ENCODE measurements around the gene ZNF865.

ZNF865 gene

DNA sequence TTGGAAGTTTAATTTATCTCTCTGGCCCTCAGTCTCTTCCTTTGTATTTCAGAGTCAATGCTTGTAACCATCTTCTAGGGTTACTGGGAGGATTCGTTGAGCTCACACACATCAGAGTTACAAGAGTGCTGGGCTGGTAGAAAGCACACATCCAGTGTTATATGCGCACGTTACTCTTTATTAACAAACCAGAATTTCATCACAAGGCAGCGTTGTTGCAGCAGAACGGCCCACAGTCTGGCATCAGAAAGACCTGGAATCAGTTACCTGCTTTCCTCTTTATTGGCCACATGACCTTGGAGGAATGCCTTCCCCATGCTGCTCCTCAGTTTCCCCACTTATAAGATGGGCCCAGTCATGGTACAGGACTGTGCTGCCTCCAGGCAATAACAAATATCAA is 3.9 kb downstream of the ZNF865 start:
- DNase-seq: no peak

DNA sequence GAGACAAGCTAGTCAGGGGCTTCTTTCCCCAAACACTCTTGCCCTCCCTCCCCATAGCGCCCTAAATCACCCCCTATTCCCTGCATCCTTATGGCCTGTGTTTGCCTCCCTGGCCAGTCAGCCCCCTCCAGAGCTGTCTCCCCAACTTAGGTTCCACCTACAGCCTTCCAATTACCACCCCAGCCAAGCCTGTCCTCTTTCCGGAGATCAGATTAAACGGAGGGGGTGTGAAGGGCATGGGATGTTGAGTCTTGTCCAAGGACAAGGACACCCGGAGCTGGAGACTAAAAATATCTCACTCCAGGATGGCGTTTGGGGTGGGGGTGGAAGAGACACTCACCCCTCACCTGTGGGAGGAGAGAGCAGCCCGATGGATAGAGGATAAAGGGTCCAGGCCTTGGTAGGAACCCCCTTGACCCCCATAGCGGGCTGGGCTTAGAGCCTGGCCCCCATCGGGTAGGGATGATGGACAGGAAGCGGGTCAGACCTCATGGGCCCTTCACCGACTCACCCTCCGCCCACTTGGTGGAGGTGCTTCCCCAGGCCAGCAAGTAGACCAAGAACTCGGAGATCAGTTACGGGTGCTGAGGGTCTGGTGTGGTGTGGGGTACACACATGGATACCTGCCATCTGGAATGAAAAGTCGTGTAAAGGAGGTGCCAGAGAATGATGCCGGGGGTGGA is 6.0 kb downstream of the ZNF865 start:
- no peak for DNase-seq

DNA sequence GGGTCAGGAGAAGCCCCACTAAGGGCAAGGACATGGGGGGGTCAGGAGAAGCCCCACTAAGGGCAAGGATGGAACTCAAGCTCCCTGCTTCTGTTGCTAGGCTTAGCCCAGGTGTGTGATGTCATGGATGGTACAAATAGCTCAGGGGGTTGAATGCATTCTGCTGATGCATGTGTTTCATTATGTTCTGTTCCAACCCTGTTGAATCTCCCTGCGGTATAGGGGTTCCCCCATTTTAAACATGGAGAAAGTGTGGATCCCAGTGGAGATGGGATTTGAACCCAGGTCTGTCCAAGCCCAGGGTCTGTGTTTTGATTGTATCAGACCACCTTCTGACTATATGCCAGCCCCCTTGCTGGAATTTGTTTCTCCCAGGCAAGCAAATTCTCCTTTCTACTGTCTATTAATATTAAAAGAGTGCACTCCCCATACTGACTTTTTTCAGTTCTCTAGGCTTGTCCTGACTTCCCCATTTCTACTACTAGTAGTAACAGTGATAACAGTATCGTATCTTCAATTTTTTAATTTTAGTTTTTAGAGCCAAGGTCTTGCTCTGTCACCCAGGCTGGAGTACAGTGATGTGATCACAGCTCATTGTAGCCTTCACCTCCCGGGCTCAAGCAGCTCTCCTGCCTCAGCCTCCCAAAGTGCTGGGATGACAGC is 6.7 kb downstream of the ZNF865 start:
- DNase-seq: no peak

DNA sequence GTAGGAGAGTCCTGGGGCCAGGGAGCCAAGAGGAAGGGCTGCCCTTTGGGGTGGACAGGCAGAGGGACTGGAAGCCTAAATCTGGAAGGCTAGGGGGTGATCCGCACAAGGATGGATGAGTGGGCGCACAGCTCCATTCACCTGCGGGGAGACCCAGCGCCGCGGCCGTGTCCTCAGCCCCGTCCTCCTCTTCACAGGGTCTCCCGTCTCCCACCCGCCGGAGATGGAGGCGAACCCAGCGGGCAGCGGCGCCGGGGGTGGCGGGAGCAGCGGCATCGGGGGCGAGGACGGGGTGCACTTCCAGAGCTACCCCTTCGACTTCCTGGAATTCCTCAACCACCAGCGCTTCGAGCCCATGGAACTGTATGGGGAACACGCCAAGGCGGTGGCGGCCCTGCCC is 7.9 kb downstream of the ZNF865 start:
- DNase-seq: no peak

DNA sequence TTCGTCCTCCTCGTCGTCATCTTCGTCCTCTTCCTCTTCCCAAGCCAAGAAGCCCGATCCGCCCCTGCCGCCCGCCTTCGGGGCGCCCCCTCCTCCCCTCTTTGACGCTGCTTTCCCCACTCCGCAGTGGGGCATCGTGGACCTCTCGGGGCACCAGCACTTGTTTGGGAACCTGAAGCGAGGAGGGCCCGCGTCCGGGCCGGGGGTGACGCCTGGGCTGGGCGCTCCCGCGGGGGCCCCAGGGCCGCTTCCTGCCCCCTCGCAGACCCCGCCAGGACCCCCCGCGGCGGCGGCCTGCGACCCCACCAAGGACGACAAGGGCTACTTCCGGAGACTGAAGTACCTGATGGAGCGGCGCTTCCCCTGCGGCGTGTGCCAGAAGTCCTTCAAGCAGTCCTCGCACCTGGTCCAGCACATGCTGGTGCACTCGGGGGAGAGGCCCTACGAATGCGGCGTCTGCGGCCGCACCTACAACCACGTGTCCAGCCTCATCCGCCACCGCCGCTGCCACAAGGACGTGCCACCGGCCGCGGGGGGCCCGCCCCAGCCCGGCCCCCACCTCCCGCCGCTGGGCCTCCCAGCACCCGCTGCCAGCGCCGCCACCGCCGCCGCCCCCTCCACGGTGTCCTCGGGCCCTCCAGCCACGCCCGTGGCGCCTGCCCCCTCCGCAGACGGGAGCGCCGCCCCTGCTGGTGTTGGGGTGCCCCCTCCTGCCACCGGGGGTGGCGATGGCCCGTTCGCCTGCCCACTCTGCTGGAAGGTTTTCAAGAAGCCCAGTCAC is 8.7 kb downstream of the ZNF865 start:
- DNase-seq: no peak

DNA sequence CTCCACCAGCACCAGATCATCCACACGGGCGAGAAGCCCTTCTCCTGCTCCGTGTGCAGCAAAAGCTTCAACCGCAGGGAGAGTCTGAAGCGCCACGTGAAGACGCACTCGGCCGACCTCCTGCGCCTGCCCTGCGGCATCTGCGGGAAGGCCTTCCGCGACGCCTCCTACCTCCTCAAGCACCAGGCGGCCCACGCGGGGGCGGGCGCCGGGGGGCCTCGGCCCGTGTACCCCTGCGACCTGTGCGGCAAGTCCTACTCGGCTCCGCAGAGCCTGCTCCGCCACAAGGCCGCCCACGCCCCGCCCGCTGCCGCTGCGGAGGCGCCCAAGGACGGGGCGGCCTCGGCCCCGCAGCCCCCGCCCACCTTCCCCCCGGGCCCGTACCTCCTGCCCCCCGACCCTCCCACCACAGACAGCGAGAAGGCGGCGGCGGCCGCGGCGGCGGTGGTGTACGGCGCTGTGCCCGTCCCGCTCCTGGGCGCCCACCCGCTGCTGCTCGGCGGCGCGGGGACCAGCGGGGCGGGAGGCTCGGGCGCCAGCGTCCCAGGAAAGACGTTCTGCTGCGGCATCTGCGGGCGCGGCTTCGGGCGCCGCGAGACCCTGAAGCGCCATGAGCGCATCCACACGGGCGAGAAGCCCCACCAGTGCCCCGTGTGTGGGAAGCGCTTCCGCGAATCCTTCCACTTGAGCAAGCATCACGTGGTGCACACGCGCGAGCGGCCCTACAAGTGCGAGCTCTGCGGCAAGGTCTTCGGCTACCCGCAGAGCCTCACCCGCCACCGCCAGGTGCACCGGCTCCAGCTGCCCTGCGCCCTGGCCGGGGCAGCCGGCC is 9.5 kb downstream of the ZNF865 start:
- DNase-seq: no peak

DNA sequence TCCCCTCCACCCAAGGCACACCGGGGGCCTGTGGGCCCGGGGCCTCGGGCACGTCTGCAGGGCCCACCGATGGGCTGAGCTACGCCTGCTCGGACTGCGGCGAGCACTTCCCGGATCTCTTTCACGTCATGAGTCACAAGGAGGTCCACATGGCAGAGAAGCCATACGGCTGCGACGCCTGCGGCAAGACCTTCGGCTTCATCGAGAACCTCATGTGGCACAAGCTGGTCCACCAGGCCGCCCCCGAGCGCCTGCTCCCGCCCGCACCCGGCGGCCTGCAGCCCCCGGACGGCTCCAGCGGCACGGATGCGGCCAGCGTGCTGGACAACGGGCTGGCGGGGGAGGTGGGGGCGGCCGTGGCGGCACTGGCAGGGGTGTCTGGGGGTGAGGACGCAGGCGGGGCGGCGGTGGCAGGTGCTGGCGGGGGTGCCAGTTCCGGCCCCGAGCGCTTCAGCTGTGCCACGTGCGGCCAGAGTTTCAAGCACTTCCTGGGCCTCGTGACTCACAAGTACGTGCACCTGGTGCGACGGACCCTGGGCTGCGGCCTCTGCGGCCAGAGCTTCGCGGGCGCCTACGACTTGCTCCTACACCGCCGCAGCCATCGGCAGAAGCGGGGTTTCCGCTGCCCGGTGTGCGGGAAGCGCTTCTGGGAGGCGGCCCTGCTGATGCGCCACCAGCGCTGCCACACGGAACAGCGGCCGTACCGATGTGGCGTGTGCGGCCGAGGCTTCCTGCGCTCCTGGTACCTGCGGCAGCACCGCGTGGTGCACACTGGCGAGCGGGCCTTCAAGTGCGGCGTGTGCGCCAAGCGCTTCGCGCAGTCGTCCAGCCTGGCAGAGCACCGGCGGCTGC is 10.3 kb downstream of the ZNF865 start:
- DNase-seq: no peak

DNA sequence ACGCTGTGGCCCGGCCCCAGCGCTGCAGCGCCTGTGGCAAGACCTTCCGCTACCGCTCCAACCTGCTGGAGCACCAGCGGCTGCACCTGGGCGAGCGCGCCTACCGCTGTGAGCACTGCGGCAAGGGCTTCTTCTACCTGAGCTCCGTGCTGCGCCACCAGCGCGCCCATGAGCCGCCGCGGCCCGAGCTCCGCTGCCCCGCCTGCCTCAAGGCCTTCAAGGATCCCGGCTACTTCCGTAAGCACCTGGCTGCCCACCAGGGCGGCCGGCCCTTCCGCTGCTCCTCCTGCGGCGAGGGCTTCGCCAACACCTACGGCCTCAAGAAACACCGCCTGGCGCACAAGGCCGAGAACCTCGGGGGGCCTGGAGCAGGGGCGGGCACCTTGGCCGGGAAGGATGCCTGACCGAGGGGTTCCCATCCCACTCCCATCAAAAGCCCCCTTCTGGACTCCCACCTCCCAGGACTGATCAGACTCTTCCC is 11.0 kb downstream of the ZNF865 start:
- DNase-seq: no peak

DNA sequence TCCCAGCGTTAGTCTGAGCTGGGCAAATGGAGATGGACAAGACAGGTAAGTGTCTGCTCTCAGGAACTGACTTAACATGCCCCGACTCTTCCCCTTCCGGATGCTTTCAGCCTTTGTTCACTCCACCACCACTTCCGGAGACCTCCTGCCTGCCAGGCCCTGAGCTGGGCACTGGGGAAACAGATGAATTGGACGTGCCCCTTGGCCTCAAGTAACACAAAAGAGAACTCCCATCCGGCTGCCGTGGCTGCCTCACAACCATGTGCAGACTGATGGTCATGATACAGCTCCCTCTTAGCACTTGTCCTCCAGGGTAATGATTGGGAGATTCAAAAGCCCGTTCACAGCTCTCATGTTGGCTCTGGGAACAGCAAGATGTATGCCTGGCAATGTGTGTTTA is 12.0 kb downstream of the ZNF865 start:
- DNase-seq: no peak

DNA sequence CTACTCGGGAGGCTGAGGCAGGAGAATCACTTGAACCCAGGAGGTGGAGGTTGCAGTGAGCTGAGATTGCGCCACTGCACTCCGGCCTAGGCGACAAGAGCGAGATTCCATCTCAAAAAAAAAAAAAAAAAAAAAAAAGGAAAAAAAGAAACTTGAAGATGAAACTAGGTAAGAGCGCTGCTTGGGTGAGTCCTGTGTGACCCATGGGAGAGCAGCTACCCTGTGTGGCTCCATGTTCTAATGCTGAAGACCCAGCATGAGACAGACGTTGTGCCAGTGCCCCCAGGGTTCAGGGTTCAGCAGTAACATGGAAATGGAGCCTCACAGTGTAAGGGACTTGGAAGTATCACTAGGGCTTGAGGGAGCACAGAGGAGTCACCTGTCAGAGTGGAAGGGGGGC is 13.0 kb downstream of the ZNF865 start:
- DNase-seq: no peak

DNA sequence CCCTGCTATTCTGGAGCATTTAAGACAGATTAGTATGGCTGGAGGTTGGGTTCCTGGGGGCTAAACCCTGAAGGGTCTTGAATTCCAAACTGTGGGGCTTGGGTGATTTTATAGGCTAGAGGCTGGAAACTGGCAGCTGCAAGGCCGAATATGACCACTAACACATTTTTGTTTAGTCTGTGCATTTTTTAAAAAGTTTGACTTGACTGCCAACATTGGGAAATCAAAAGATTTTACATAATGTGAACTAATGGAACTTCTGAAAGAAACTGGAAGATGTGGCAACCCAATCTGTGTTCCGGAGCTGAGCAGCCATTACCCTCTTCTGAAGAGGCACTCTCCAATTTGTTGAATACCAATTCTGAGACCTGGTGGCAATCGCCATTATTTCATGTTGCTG is 13.8 kb downstream of the ZNF865 start:
- no peak for DNase-seq

DNA sequence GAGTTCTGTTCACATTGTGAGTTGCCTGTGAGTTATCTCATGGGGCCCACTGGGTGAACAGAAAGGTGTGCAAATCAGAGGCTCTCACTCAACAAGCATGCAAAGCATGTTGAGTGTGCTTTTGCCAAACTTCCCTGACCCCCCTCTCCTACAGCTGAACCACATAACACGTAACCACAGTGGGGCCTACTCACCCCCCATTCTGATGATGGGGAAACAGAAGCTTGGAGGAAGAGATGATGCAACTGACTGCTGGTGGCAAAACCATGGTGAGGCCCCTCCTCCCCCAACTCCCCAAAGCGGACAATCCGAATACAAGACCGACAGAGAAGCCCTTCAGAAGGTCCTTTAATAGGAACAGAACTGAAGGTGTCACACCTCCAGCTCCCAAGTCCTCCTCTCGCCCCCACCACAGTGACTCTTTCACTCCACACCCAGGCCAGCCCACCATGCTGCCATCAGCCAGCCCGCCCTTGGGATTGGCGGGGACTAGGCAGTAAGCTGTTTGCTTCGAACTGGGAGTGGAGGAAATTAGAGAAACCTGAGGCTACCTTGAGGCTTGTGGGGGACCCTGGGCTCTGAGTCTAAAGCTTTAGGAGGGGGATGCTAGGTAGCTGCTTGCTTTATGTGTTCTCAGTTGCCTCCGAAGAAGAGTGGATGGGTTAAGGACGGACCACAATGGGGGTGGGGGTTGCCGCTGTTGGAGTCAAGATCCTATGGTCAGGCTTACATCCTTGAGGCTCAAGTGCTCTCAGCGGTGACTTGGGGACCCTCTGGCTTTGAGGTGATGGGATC is 15.2 kb downstream of the ZNF865 start:
- DNase-seq: peak; percentile 62

DNA sequence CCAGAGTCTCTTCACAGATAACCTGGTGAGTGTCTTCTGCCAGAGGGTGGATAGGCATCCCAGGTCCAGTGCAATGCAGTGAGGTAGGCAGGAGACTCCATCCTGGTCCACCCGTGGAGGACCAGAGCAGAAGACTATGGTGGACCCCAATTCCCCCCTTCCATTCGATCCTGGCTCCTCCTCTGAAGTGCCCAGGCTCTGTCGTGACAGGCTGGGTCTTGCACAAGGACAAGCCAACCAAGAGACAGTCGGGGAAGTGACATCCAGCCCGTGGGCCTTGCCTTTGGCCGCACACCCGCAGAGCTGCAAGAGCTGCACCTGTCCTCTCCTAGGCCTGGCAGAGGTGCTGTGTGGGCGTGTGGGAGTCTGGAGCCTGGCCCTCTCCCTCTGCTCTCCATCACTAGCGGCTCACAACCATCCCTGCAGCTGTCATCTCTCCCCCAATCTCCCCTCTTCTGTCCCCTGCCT is 15.8 kb downstream of the ZNF865 start:
- DNase-seq: no peak

DNA sequence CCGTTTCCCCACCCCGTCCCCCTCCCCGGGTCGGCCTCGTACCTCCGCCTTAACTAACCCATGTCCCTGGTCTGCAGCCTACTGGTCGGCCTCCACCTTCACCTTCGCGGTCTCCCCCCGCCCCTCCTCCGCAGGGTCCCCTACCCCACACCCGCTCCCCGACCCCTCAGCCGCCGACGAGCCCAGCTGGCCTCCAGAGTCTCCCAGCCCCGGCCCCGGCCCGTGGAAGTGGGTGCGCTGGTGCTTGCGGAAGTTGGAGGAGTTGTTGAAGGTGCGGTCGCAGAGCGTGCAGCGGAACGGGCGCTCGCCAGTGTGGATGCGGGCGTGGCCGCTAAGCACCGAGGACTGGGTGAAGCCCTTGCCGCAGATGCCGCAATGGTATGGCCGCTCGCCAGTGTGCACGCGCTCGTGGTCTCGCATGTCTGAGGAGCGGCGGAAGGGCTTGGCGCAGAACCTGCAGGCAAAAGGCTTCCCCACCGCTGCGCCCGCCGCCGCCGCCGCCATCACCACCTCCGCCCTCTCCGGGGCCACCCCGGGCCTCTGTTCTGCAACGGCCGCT is 16.3 kb downstream of the ZNF865 start:
- no peak for DNase-seq

DNA sequence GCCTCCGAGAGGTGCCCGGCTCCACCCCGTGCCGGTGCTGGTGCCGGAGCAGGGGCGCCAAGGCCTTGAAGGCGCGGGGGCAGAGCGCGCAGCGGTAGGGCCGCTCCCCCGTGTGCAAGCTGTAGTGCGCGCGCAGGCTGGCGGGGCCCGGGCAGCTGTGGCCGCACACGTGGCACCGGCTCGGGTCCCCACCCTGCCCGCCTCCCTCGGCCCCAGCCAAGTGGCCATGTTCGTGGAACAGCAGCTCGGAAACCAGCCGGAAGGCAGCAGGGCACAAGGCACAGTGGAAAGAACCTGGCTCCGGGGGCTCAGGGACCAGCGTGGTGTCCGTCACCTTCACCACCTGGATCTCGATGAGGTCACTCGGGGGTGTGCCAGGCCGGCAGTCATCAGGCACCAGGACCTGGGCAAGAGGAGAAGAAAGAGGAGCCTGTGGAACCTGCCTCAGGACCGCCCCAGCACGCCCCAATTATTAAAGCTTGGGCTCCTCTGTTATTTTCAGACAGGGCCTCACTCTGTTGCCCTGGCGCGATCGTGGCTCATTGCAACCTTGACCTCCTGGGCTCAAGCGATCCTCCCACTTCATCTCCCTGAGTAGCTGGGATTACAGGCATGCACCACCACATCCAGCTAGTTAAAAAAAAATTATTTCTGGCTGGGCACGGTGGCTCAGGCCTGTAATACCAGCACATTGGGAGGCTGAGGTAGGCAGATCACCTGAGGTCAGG is 17.0 kb downstream of the ZNF865 start:
- DNase-seq: no peak

DNA sequence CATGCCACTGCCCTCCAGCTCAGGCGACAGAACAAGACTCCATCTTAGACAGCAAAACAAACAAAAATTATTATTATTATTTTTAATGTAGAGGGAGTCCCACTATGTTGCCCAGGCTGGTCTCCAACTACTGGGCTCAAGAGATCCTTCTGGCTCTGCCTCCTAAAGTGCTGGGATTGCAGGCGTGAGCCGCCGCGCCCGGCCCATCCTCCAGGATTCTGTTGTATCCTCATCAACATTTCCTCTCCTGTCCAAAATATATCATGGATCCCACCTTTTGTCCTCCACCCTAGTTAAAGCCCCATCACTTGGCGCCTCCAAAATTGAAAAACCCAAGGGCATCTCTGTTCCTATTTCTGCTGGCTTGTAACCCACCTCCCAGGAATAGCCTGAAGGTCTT is 17.7 kb downstream of the ZNF865 start:
- DNase-seq: no peak

DNA sequence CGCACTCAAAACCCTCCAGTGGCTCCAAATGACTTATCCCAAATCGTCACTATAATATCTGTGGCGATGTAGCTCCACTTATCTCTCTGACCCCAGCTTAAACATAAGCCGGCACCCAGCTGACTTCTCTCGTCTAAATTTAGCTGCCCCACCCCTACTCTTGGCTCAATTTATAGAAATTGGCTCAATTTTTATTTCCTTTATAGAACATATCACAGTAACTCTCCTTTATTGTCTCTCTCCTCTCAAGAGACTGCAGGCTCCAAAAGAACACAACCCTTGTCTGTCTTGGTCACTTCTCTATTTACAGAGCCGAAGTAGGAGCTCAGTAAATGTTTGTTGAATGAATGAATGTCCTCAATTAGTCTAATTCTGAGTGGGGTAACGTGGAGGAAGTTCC is 18.1 kb downstream of the ZNF865 start:
- no peak for DNase-seq

DNA sequence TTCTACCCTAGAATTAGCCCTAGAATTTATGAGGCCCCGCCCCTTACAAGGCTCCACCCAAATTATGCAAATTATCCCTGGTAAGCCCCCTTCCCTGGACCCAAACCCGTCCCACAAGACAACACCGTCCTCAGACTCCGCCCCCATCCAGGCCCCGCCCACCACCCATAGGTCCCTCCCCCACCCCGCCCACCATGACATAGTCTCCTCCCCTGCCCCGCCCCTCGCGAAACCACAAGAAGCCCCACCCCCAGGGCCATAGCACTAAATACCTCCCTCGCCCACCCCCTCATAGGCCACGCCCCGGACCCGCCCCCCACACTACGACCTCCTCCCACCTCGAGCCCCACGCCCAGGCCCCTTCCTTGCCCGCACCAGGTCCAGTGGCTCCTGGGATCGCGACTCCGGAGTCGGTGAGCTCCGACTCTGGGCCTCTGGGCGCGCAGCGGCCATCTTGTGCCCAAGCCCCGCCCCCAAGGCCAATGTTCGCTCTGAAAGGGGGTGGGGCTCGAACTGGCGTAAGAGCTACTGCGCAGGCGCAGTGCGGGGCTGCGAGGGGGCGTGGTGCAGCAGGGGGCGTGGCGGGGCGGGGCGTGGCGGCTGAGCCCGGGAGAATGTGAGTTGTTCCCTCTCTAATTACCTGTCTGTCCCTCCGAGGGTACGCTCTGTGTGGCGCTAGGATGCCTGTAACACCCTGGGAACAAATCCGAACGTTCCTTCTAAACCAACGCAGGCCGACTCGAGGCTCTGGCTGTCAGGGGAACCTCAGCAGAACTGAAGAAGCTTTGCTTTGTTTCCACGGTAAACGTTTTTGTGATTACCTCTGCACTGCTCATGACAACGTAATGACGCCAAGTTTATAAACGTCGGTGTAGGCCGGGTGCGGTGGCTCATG is 18.9 kb downstream of the ZNF865 start, which contains the start of gene ZNF784:
Gene ZNF784, minus strand, starts transcription at position 458 of the 895 bp plus-strand sequence. Its CDS starts 5 bp downstream, at position 453.
- peak; percentile 98 for DNase-seq

DNA sequence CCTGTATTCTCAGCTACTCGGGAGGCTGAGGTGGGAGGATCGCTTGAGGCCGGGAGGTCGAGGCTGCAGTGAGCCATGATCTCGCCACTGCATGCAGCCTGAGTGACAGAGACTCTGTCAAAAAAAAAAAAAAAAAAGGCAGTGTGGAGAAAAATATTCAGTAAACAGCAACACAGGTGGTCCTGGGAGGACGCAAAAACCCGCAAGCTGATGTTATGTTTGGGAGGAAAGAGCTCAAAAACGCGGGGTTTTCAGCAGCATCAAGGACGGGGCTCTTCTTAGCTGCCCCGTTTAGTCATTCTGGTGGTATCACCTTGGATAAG is 19.5 kb downstream of the ZNF865 start:
- no peak for DNase-seq

Measured in activated CD8-positive, alpha-beta memory T cell treated with anti-CD3 and anti-CD28 coated beads, Interleukin-2, amount 50 U/mL, for 48 hours (primary cell).